Panc1 (cell line): ENCODE measurements around the gene EDAR. TPM values are rescaled to one million over a fixed set of nuclear protein-coding genes. Genes with fewer than 3 reads are reported as not detected.

ENCODE experiments used
- ATAC-seq: fragments of 200-7000 bp; cut with Tn5 transposase; 2 replicates; pipeline ENCODE4 v1.9.1; 2020; ENCODE audit warnings: mild to moderate bottlenecking, moderate library complexity
- BruUV-seq: library from RNA; stranded (reverse); fragments of 400-500 nt; replicated peaks from 2 replicates; lab custom pipeline; 2021; lab: Mats Ljungman, UMichigan
- CTCF ChIA-PET: fragments of 300-600 bp; sonication (Branson Sonifier 250); formaldehyde crosslinking; loops from one replicate; lab custom pipeline; 2022; ENCODE audit warnings: antibody characterized with exemption; lab: Charles Lee
- POLR2A ChIA-PET: fragments of 300-600 bp; sonication (Branson Sonifier 250); formaldehyde crosslinking; loops from one replicate; lab custom pipeline; 2022; ENCODE audit warnings: antibody characterized with exemption; lab: Charles Lee
- DNase-seq: peaks from one replicate; pipeline ENCODE4 v3.0.0-alpha.2; 2010; ENCODE audit warnings: low read depth, low spot score
- H3K27ac ChIP-seq: 2 replicates; pipeline ENCODE4 v1.5.1; 2011; ENCODE audit warnings: mild to moderate bottlenecking, low read length, inconsistent platforms
- H3K27me3 ChIP-seq: fragments of 200-500 bp; sonication (Bioruptor generic); 2 replicates; pipeline ENCODE4 v1.6.0; 2014; ENCODE audit warnings: low read length, inconsistent platforms; ENCODE audit not compliant: control insufficient read depth, insufficient read depth
- H3K36me3 ChIP-seq: fragments of 200-500 bp; sonication (Bioruptor generic); 2 replicates; pipeline ENCODE4 v1.5.1; 2014; ENCODE audit warnings: inconsistent platforms, mild to moderate bottlenecking, low read length, moderate library complexity; ENCODE audit not compliant: control insufficient read depth, insufficient read depth
- H3K4me1 ChIP-seq: 2 replicates; pipeline ENCODE4 v1.5.1; 2011; ENCODE audit warnings: inconsistent platforms, mild to moderate bottlenecking, low read length, moderate library complexity; ENCODE audit not compliant: control insufficient read depth, insufficient read depth
- H3K4me3 ChIP-seq, 2 experiments: 2 replicates each; pipeline ENCODE4 v1.5.1; 2011 to 2012; ENCODE audit warnings: low read depth in 2 of 2, low read length in 2 of 2, mild to moderate bottlenecking in 2 of 2, inconsistent platforms in 1 of 2, moderate library complexity in 1 of 2
- H3K9me3 ChIP-seq: fragments of 200-500 bp; sonication (Bioruptor generic); 2 replicates; pipeline ENCODE4 v1.5.1; 2014; ENCODE audit warnings: low read depth, mild to moderate bottlenecking, inconsistent platforms, low read length, moderate library complexity; ENCODE audit not compliant: control insufficient read depth, insufficient read depth
- POLR2AphosphoS5 ChIP-seq: IDR thresholded peaks from 2 replicates; pipeline ENCODE4 v1.6.1; 2012; ENCODE audit warnings: mild to moderate bottlenecking, low read depth, low read length, moderate library complexity
- SIN3A ChIP-seq: IDR thresholded peaks from 2 replicates; pipeline ENCODE4 v1.6.1; 2012; ENCODE audit warnings: low read depth, mild to moderate bottlenecking, low read length, moderate library complexity, borderline replicate concordance; ENCODE audit not compliant: insufficient read depth
- TCF7L2 ChIP-seq: IDR thresholded peaks from 2 replicates; pipeline ENCODE4 v1.6.1; 2011; ENCODE audit warnings: mild to moderate bottlenecking, low read depth, low read length, inconsistent platforms
- in situ Hi-C: cut with HindIII; loops from 2 replicates; pipeline ENCODE4 v1.10.0; 2016; ENCODE audit warnings: low sequenced_read_pairs, low pct_unique_long_range_greater_than_20kb
- intact Hi-C: fragments of 100-400 bp; cut with micrococcal nuclease; formaldehyde crosslinking; loops from one replicate; pipeline ENCODE4 v1.10.0; 2022; ENCODE audit not compliant: unreplicated experiment
- total RNA-seq: library from RNA; stranded (reverse); gene quantifications from one replicate; pipeline ENCODE4 v1.2.1, GENCODE V29; 2021; ENCODE audit not compliant: unreplicated experiment
- TF ChIP-seq, protein P1 (sequence below), 2 experiments: IDR thresholded peaks; 2 replicates each; pipeline ENCODE4 v1.6.1; 2011 to 2012; ENCODE audit warnings: low read depth in 2 of 2, control low read depth in 1 of 2, low read length in 1 of 2, mild to moderate bottlenecking in 1 of 2, moderate library complexity in 1 of 2; ENCODE audit not compliant: insufficient read depth in 1 of 2
- TF ChIP-seq, protein P2 (sequence below): fragments of 450-650 bp; IDR thresholded peaks from 2 replicates; pipeline ENCODE4 v1.5.1; 2017; ENCODE audit warnings: mild to moderate bottlenecking

The EDAR gene
- total RNA-seq, 1 experiment from 2014 or later, result not detected

DNA sequence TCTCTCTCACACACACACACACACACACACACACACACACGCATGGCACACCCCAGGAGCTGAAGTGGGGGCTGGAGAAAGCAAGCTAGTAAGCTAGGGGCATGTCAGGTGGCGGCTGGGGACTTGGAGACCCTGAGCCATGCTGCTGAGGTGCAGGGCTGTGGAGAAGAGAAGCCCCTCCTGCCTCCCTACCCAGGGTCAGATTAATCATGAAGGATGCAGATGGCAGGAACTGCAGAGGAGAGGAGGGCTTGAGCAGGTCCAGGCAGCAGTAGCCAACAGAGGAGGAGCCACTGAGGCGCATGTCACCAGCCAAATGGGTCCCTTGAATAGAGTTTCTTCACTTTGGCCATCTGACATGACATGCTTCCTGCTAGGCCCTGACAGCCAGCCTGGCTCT is 9.6 kb downstream of the EDAR start:
- POLR2A ChIA-PET, result no interaction called here
- DNase-seq (no peak), ATAC-seq (no peak)
- no TSS peak for BruUV-seq
- Histone ChIP-seq H3K27me3 (peaks cover 11% of the 10 kb centered on the region), H3K9me3 (no peaks in the 10 kb centered on the region), H3K4me3 (no peak overlapping the region), H3K4me1 (no peaks in the 10 kb centered on the region; the same call in 1 of the 2 replicates), H3K27ac (no peak overlapping the region), H3K36me3 (no peaks in the 10 kb centered on the region; the same call in 1 of the 2 replicates)
- intact Hi-C loops (no loop called here), in situ Hi-C loops (no loop called here)
- TF ChIP-seq TCF7L2 (no peak), POLR2AphosphoS5 (no peak), SIN3A (no peak)
- TF ChIP-seq, protein P1, sequence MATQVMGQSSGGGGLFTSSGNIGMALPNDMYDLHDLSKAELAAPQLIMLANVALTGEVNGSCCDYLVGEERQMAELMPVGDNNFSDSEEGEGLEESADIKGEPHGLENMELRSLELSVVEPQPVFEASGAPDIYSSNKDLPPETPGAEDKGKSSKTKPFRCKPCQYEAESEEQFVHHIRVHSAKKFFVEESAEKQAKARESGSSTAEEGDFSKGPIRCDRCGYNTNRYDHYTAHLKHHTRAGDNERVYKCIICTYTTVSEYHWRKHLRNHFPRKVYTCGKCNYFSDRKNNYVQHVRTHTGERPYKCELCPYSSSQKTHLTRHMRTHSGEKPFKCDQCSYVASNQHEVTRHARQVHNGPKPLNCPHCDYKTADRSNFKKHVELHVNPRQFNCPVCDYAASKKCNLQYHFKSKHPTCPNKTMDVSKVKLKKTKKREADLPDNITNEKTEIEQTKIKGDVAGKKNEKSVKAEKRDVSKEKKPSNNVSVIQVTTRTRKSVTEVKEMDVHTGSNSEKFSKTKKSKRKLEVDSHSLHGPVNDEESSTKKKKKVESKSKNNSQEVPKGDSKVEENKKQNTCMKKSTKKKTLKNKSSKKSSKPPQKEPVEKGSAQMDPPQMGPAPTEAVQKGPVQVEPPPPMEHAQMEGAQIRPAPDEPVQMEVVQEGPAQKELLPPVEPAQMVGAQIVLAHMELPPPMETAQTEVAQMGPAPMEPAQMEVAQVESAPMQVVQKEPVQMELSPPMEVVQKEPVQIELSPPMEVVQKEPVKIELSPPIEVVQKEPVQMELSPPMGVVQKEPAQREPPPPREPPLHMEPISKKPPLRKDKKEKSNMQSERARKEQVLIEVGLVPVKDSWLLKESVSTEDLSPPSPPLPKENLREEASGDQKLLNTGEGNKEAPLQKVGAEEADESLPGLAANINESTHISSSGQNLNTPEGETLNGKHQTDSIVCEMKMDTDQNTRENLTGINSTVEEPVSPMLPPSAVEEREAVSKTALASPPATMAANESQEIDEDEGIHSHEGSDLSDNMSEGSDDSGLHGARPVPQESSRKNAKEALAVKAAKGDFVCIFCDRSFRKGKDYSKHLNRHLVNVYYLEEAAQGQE (IDR thresholded peaks at IDR 0.05; ENCODE audit: insufficient read depth in 1 of 2, low read depth in 2 of 2, low read length in 1 of 2), result no peak
- TF ChIP-seq, protein P2, sequence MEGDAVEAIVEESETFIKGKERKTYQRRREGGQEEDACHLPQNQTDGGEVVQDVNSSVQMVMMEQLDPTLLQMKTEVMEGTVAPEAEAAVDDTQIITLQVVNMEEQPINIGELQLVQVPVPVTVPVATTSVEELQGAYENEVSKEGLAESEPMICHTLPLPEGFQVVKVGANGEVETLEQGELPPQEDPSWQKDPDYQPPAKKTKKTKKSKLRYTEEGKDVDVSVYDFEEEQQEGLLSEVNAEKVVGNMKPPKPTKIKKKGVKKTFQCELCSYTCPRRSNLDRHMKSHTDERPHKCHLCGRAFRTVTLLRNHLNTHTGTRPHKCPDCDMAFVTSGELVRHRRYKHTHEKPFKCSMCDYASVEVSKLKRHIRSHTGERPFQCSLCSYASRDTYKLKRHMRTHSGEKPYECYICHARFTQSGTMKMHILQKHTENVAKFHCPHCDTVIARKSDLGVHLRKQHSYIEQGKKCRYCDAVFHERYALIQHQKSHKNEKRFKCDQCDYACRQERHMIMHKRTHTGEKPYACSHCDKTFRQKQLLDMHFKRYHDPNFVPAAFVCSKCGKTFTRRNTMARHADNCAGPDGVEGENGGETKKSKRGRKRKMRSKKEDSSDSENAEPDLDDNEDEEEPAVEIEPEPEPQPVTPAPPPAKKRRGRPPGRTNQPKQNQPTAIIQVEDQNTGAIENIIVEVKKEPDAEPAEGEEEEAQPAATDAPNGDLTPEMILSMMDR, result no peak
- CTCF ChIA-PET, result no interaction called here

DNA sequence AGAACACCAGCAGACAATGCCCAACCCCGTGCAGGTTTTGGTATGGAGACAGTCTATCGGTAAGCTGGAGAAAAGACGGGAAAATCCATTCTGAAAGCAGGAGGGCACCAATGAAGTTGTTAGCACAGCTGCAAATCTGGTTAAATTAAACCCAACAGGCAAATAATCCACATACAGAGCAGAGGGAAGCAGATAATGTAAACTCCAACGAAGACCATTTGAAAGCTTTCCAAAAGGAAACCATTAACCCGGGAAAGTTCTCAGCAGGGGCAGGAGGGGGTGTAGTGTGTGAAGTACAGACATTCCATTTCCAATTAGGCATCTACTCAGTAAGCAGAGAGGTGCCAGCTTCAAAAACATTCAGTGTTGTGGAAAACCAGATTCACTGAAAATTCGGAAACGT is 10.3 kb downstream of the EDAR start:
- Histone ChIP-seq H3K4me1 (no peaks in the 10 kb centered on the region; the same call in 1 of the 2 replicates), H3K36me3 (no peaks in the 10 kb centered on the region; the same call in 1 of the 2 replicates), H3K27ac (no peak overlapping the region), H3K27me3 (peaks cover 11% of the 10 kb centered on the region), H3K4me3 (no peak overlapping the region), H3K9me3 (no peaks in the 10 kb centered on the region)
- ATAC-seq (no peak), DNase-seq (no peak)
- POLR2A ChIA-PET, result no interaction called here
- BruUV-seq, result no TSS peak
- TF ChIP-seq, protein P2, result no peak
- TF ChIP-seq POLR2AphosphoS5 (no peak), SIN3A (no peak), TCF7L2 (no peak)
- TF ChIP-seq, protein P1 (IDR thresholded peaks at IDR 0.05; ENCODE audit: insufficient read depth in 1 of 2, low read depth in 2 of 2, low read length in 1 of 2), result no peak
- intact Hi-C loops (no loop called here), in situ Hi-C loops (no loop called here)
- CTCF ChIA-PET, result no interaction called here
